ENCODE results near the gene DLGAP1. TPM values are rescaled to one million over a fixed set of nuclear protein-coding genes. Genes with fewer than 3 reads are reported as not detected.

The DLGAP1 gene
- total RNA-seq, 1 experiment from 2014 or later: not detected

GRCh38 chr18:3649135-3649632, 805.9 kb downstream of the DLGAP1 start:
- no peaks in the 10 kb centered on the region for H3K27me3 Mint-ChIP-seq (ENCODE audit: insufficient read depth, unreplicated experiment)
- BruUV-seq (replicated peaks): no TSS peak
- POLR2A ChIA-PET: interaction anchor here (0.6 to 6.1 kb wide), 11 partner anchors 9 to 352 kb away, joined by 3 to 171 read pairs (median 52); partner anchors contain the start of gene TGIF1
- no peaks in the 10 kb centered on the region for H3K36me3 Mint-ChIP-seq (ENCODE audit: insufficient read depth, unreplicated experiment)
- H3K9me3 Mint-ChIP-seq (ENCODE audit: unreplicated experiment): no peaks in the 10 kb centered on the region
- peaks cover 32% of the 10 kb centered on the region for H3K4me1 Mint-ChIP-seq (ENCODE audit: insufficient read depth, unreplicated experiment)
- no peak for TF ChIP-seq CTCF (IDR thresholded peaks at IDR 0.05; ENCODE audit: unreplicated experiment)
- H3K4me3 Mint-ChIP-seq (ENCODE audit: unreplicated experiment): no peak overlapping the region
- CTCF ChIA-PET: interaction anchor here (1.2 to 2.9 kb wide), 6 partner anchors 16 to 195 kb away, joined by 3 to 16 read pairs (median 5); no protein-coding TSS in a partner anchor
- no peak for DNase-seq (ENCODE audit: unreplicated experiment)
- no peak overlapping the region for H3K27ac Mint-ChIP-seq (ENCODE audit: low read depth, unreplicated experiment)
- intact Hi-C loops (cut with micrococcal nuclease): no loop called here

- intact Hi-C loops (cut with micrococcal nuclease): no loop called here
- H3K27me3 Mint-ChIP-seq (ENCODE audit: insufficient read depth, unreplicated experiment): no peaks in the 10 kb centered on the region
- BruUV-seq (replicated peaks): no TSS peak
- no peaks in the 10 kb centered on the region for H3K9me3 Mint-ChIP-seq (ENCODE audit: unreplicated experiment)
- no peak for TF ChIP-seq CTCF (IDR thresholded peaks at IDR 0.05; ENCODE audit: unreplicated experiment)
- H3K4me1 Mint-ChIP-seq (ENCODE audit: insufficient read depth, unreplicated experiment): peaks cover 28% of the 10 kb centered on the region
- no peak overlapping the region for H3K4me3 Mint-ChIP-seq (ENCODE audit: unreplicated experiment)
- CTCF ChIA-PET: interaction anchor here (1.4 to 2.9 kb wide), 3 partner anchors 17 to 195 kb away, joined by 3 to 16 read pairs (median 7); no protein-coding TSS in a partner anchor
- POLR2A ChIA-PET: interaction anchor here (0.6 to 6.1 kb wide), 10 partner anchors 16 to 351 kb away, joined by 3 to 171 read pairs (median 36); partner anchors contain the start of gene TGIF1
- no peak for DNase-seq (ENCODE audit: unreplicated experiment)
- no peaks in the 10 kb centered on the region for H3K36me3 Mint-ChIP-seq (ENCODE audit: insufficient read depth, unreplicated experiment)
- H3K27ac Mint-ChIP-seq (ENCODE audit: low read depth, unreplicated experiment): no peak overlapping the region
Observed at GRCh38 chr18:3648641-3649040, 806.5 kb downstream of the DLGAP1 start.

- H3K4me3 Mint-ChIP-seq (ENCODE audit: unreplicated experiment): no peak overlapping the region
- intact Hi-C loops (cut with micrococcal nuclease): no loop called here
- BruUV-seq (replicated peaks): no TSS peak
- ChIA-PET CTCF (interaction anchor here (1.4 to 2.9 kb wide), 2 partner anchors 17 to 54 kb away, joined by 3 to 16 read pairs; no protein-coding TSS in a partner anchor), POLR2A (interaction anchor here (0.6 to 6.1 kb wide), 7 partner anchors 16 to 201 kb away, joined by 3 to 171 read pairs (median 5); partner anchors contain the start of gene TGIF1)
- H3K36me3 Mint-ChIP-seq (ENCODE audit: insufficient read depth, unreplicated experiment): no peaks in the 10 kb centered on the region
- no peak for DNase-seq (ENCODE audit: unreplicated experiment)
- H3K27me3 Mint-ChIP-seq (ENCODE audit: insufficient read depth, unreplicated experiment): no peaks in the 10 kb centered on the region
- no peak for TF ChIP-seq CTCF (IDR thresholded peaks at IDR 0.05; ENCODE audit: unreplicated experiment)
- no peak overlapping the region for H3K27ac Mint-ChIP-seq (ENCODE audit: low read depth, unreplicated experiment)
- peaks cover 28% of the 10 kb centered on the region for H3K4me1 Mint-ChIP-seq (ENCODE audit: insufficient read depth, unreplicated experiment)
- no peaks in the 10 kb centered on the region for H3K9me3 Mint-ChIP-seq (ENCODE audit: unreplicated experiment)
Observed at GRCh38 chr18:3648200-3648599, 806.9 kb downstream of the DLGAP1 start.

- no TSS peak for BruUV-seq (replicated peaks)
- Mint-ChIP-seq H3K9me3 (ENCODE audit: unreplicated experiment) (no peaks in the 10 kb centered on the region), H3K4me1 (ENCODE audit: insufficient read depth, unreplicated experiment) (peaks cover 22% of the 10 kb centered on the region), H3K27ac (ENCODE audit: low read depth, unreplicated experiment) (no peak overlapping the region), H3K36me3 (ENCODE audit: insufficient read depth, unreplicated experiment) (no peaks in the 10 kb centered on the region), H3K27me3 (ENCODE audit: insufficient read depth, unreplicated experiment) (no peaks in the 10 kb centered on the region), H3K4me3 (ENCODE audit: unreplicated experiment) (no peak overlapping the region)
- ChIA-PET CTCF (interaction anchor here (0.7 to 1.4 kb wide), 3 partner anchors 53 to 400 kb away, joined by 3 to 4 read pairs (median 3); no protein-coding TSS in a partner anchor), POLR2A (interaction anchor here (0.6 to 1.6 kb wide), 3 partner anchors 15 to 92 kb away, joined by 3 to 5 read pairs (median 3); no protein-coding TSS in a partner anchor)
- intact Hi-C loops (cut with micrococcal nuclease): no loop called here
- no peak for TF ChIP-seq CTCF (IDR thresholded peaks at IDR 0.05; ENCODE audit: unreplicated experiment)
- no peak for DNase-seq (ENCODE audit: unreplicated experiment)
Observed at GRCh38 chr18:3647636-3648035, 807.5 kb downstream of the DLGAP1 start.
